NCI-H2081 (cell line): ENCODE data around the gene IFRD1.

ENCODE experiments used
- DNase-seq, 2 experiments: peaks; one replicate each; lab custom pipeline; 2025; lab: John Stamatoyannopoulos, UW

IFRD1 gene, protein sequence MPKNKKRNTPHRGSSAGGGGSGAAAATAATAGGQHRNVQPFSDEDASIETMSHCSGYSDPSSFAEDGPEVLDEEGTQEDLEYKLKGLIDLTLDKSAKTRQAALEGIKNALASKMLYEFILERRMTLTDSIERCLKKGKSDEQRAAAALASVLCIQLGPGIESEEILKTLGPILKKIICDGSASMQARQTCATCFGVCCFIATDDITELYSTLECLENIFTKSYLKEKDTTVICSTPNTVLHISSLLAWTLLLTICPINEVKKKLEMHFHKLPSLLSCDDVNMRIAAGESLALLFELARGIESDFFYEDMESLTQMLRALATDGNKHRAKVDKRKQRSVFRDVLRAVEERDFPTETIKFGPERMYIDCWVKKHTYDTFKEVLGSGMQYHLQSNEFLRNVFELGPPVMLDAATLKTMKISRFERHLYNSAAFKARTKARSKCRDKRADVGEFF

GRCh38 chr7:112449902-112450806 lies at the start of gene IFRD1:
TSS of gene IFRD1 (plus strand) at chr7:112450460. CDS start at chr7:112450689, 229 bp downstream.
- DNase-seq: peak; percentile 100

DNA sequence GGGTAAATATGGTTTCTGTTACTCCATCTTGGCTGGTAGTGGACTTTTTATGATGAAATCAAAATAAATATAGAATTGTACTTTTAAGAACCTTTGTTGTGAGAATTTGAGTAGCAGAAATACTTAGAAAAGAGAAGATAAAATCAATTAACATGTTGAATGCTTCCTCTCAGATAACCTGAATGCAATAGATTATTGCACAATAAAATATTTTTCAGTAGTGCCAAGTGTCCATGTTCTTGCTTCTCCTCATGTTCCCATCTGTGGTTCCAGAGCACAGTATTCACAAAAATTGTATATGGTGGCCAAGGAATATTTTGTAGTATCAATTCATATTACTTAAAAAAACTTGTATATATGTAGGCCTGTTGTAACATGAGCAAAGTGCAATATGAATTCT lies 45.9 kb upstream of the IFRD1 start:
- no peak for DNase-seq

GRCh38 chr7:112405286-112405685 lies 45.0 kb upstream of the IFRD1 start:
- DNase-seq: no peak

DNA sequence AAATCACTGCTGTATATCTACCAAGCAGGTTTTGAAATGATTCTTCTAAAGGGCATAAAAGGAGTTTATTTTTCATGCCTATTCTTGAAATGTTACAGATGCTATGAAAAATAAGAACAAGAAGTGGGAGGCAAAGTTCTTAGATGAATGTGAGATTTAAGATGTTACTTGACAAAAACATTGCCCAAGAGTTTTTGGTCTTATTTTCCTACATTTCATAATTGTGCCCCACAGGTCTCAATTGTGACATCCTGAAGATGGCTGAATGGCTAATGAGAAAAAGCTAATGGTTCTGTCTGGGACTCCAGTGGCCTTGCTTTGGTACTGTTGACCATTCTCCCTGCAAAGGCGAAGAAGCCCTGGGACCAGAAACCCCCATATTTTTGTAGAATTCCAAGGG lies 43.0 kb upstream of the IFRD1 start:
- no peak for DNase-seq

DNA sequence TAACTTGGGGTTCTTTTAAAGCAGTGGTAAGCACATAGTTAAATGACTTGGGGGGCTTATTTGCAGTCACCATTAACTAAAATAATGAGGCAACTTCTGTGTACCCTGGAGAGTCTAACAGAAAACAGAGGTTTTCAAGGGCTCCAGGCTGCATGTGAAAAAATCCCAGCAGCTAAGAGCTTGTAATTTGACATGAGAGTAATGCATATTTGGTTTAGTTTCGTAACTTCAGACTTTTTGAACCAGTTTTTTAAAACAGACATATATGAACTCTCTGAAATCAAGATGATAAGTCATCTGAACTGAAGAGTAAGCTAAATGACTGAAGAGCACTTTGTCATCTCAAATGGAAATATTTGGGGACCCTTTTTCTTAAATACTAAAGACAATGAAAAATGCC lies 40.2 kb upstream of the IFRD1 start:
- DNase-seq: no peak

- DNase-seq: peak; percentile 51 to 60
Observed at GRCh38 chr7:112411186-112411795, 39.0 kb upstream of the IFRD1 start.

DNA sequence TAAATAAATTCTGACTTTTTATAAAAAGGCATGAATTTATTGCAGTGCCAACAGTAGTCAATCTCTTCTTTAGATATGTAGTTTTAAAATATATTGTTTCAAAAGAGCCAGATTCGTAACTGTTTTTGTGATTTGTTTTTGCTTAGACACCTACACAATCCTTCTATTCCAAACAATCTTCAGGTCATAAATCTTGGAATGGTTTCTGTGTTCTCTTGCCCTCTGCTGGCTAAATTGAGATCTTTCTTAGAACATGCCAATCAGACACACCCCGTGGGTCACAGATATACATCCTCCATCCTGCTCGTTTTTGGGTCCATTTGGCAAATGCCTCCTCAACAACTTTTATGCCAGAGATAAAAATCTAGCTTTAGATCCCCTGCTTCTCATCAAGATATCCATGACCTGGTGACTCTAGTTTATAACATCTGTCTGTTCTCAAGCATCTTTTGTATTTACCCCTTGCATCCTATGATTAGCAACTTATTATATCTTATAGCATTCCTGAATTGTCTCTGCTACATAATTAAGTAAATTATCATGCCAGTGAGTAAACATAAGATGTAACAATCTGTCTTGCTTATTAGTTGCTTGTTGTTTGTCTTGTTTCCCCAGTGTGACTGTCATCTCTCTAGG lies 35.3 kb upstream of the IFRD1 start:
- peak; percentile 55 to 70 for DNase-seq

DNA sequence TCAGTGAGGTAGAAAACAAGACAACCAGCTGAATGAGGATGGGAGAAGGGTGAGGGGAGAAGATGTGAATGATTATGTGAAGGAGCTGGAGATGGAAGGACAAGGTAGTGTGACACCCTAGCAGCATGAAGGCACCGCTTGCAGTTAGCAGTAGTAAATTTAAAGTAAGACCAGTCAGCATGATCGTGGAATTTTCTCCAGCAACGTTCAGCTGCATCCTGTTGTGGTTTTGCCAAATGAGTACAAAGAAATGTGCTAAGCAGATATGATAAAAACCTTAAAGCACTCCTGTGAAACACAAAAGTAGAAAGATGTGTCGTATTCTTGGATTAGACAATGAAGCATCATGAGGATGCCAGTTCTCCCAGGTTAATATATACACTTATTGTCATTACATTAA lies 34.1 kb upstream of the IFRD1 start:
- DNase-seq: no peak

- no peak for DNase-seq
Observed at GRCh38 chr7:112419543-112420130, 30.6 kb upstream of the IFRD1 start.

DNA sequence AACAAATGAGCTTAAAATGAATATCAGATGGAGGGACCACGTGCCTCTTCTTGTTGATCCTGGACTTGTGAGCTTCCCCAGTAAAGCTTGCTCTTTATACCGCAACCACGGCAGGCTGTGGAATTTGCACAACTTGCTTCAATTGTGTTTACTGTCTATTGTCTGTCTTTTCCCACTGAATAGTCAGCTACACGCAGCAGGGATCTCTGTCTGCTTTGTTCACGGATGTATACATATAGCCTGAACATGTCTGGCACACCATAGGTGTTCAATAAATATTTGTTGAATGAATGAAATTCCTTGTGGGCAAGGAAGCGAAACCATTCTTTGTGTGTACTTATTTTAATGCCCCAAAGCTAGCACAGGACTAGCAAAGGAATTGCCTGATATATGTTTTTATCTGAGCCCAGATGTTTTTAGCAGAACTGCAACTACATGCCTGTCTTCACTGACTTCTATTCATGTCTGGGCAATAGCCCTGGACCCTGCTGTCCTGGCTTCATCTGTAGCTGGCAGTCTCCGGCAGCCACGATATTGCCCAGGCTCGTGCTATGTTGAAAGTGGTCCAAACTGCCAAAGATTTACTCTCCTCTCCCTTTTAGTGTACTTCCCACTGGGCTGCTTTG lies 29.9 kb upstream of the IFRD1 start:
- peak; percentile 12 to 67 for DNase-seq

- DNase-seq: no peak
Observed at GRCh38 chr7:112421666-112422486, 28.4 kb upstream of the IFRD1 start.

- peak; percentile 23 to 71 for DNase-seq
Observed at GRCh38 chr7:112422842-112423496, 27.3 kb upstream of the IFRD1 start.

- DNase-seq: no peak
Observed at GRCh38 chr7:112423987-112424386, 26.3 kb upstream of the IFRD1 start.

DNA sequence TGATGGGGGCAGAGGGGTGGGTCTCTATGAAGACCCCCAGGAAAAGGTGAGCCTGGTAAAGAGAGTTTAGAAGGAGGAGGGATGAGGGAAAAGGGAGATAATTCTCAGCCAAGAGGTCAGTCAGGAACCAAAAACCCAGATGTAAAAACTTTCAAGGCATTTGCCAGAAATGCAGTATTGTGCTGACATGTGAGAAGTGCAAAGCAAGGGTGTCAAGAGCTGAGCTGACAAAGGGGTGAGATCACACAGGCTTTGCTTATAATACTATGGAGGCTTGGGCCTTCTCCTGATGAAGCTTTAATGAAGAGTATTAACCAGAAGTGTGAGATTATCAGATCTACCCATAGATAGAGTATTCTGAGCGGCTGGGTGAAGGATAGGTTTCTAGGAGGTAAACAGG lies 22.3 kb upstream of the IFRD1 start:
- DNase-seq: no peak

GRCh38 chr7:112428715-112429114 lies 21.5 kb upstream of the IFRD1 start:
- no peak for DNase-seq

DNA sequence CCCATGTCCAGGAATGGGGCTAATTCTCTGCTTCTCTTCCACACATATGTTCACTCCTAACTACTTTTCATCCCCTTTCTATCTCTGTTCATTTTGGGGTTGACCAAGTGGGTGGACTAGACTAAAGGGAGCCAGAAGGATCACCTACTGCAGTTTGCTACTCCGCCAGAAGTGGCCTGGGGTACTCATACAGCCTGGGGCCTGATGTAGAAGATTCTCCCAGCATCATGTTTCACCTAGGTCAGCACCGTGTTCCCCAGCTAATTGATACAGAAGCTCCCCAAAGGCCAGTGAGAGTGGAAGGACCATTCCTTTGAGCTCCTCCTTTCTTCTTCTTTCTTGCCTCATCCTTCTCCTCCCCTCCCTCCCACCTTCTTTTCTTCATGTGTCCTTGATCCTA lies 19.6 kb upstream of the IFRD1 start:
- no peak for DNase-seq

DNA sequence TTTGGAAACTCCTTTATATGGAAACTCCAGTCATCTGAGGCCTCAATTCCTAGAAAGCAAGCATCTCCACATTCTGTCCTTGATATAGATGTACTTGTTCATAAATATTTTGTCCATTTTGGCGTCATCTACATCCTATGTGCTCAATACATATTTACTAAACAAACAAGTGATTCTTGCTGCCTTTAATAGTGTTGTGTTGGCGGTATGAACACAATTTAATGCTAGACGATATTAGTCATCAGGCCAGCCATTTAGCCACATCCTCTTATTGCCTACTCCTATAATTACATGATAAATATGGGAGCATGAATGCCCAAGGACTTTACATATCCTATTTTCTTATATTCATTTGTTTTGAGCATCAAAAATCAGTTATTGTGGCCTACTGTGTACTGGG lies 18.5 kb upstream of the IFRD1 start:
- no peak for DNase-seq

DNA sequence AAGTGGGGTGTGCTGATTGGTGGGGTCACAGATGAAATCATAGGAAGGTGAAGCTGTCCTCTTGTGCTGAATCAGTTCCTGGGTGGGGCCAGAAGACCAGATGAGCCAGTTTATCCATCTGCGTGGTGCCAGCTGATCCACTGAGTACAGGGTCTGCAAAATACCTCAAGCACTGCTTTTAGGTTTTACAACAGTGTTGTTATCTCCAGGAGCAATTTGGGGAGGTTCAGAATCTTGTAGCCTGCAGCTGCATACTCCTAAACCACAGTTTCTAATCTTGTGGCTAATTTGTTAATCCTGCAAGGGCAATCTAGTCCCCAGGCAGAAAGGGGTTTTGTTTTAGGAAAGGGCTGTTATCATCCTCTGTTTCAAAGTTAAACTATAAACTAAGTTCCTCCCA lies 17.0 kb upstream of the IFRD1 start:
- DNase-seq: no peak

GRCh38 chr7:112437072-112437471 lies 13.2 kb upstream of the IFRD1 start:
- no peak for DNase-seq

GRCh38 chr7:112439476-112439875 lies 10.8 kb upstream of the IFRD1 start:
- DNase-seq: no peak
